ENCODE results near the gene OR6K6.

OR6K6 gene, protein sequence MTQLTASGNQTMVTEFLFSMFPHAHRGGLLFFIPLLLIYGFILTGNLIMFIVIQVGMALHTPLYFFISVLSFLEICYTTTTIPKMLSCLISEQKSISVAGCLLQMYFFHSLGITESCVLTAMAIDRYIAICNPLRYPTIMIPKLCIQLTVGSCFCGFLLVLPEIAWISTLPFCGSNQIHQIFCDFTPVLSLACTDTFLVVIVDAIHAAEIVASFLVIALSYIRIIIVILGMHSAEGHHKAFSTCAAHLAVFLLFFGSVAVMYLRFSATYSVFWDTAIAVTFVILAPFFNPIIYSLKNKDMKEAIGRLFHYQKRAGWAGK

DNA sequence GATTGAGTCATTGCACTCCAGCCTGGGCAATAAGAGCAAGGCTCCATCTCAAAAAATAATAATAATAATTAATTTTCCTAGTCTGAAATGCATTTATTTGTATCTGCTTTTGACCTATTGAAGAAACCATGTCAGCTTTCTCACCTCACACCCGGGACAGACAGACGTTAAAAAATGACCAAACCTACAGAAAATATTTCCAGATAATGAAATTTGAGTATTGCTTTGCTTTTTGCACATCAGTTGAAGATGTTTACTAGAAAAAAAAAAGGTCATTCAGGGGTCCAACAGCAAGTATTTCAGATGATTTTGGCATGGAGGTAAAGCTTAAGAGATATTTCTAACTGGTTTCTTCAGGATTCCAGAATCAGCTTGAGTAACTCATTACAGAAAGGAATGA lies at the start of gene OR6K6:
TSS of gene OR6K6 (plus strand) at position 301 of the 400 bp plus-strand sequence. CDS start 168 bp downstream, outside the sequence.
- in situ Hi-C loops (cut with MboI; ENCODE audit: low sequenced_read_pairs): no loop called here

DNA sequence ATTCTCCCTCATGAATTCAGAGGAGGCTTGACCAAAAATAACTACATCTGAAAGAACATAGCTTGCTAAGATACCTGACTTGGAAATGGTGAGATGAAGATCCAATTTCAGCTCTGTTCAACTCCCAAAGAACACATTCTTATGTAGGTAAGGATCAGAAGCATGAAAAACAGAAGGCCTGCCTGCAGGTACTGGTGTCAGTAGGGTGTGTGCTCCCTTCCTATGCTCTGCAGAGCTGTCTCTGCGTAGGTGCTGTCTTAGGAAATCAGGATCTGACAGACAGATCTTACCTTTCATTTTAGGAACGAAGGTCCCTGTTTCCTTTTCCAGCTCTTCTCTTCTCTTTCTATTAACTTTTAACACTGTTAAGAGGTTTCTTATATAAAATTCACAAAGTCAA lies 48.4 kb upstream of the OR6K6 start:
- in situ Hi-C loops (cut with MboI; ENCODE audit: low sequenced_read_pairs): no loop called here

DNA sequence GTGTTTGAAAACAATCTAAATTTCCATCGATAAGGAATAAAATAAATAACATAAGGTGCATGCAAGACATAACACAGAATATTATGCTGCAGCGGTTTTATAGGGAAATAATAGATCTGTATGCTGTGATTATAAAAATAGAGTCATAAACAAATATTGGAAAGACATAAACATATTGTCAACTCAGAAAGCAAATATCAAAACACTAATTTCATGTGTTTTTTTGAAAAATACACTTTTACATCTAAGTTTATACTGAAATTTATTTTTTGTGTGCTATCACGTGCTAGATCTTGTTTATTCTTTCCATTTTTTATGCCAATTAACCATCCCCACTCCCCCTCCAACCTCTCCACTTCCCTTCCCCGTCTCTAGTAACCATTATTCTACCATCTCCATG lies 43.4 kb upstream of the OR6K6 start:
- in situ Hi-C loops (cut with MboI; ENCODE audit: low sequenced_read_pairs): no loop called here

DNA sequence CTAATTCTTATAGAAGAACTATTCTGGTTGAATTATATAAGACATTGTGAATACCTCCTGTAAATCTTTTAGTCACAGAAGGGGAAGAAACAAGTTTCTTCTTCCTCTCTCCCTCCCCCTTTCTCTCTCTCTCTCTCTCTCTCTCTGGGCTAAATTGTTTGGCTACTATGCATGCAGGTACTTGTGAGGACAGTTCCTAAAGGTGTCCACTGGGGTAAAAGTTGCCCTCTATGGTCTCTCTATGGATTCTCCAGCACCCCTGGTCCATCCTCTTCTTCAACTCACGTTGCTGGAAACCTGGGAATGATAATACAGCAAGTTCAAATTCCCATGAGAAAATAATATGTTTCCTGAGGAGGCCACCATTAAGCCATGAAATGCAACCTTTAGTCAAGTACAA lies 39.8 kb upstream of the OR6K6 start:
- in situ Hi-C loops (cut with MboI; ENCODE audit: low sequenced_read_pairs): no loop called here

DNA sequence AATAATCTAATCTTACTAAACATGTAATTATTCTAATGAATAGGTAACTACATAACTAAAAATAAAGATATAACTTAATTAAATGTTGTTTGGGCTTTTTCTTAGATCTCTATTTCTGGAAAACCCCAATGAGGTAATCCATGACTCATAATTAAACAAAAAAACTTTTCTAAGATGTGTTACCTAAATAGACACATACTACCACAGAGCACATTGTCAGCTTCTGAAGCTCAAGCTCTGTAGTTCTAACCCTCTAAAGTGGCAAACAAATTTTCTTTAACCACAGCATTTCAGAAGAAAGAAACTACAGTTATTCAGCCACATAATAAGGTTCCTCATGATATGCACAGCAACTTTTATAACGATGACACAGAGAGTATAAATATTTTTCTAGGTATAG lies 38.2 kb upstream of the OR6K6 start:
- in situ Hi-C loops (cut with MboI; ENCODE audit: low sequenced_read_pairs): no loop called here

DNA sequence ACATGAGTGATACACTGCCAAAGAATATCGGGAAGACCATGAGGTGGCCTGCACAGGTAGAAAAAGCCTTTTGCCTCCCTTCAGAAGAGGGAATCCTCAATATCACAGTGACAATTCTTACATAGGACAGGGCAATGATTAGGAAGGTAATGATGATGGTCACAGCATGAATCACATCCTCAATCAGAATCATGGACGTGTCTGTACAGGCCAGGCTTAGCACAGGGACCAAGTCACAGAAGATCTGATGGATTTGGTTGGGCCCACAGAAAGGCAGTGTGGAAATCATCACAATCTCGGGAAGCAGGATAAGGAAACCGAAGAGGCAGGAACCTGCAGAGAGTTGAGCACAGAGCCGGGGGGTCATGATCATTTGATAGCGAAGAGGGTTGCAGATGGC lies 37.2 kb upstream of the OR6K6 start:
- in situ Hi-C loops (cut with MboI; ENCODE audit: low sequenced_read_pairs): no loop called here

DNA sequence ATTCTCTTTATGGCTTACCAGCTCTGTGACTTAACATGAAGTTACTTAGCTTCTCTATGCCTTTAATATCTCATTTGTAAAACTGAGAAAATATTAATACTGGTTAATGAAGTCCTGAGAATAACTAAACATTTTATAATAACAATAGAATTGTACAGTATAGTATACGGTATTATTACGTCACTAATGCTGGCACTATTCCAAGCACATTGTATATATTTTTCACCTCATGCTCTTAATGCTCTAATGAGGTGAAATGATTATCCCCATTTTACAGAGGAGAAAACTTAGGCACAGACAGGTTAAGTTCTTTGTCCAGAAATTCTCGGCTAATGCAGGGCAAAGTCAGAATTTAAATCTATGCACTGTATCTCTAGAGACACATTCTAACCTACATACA lies 34.9 kb upstream of the OR6K6 start:
- in situ Hi-C loops (cut with MboI; ENCODE audit: low sequenced_read_pairs): no loop called here

DNA sequence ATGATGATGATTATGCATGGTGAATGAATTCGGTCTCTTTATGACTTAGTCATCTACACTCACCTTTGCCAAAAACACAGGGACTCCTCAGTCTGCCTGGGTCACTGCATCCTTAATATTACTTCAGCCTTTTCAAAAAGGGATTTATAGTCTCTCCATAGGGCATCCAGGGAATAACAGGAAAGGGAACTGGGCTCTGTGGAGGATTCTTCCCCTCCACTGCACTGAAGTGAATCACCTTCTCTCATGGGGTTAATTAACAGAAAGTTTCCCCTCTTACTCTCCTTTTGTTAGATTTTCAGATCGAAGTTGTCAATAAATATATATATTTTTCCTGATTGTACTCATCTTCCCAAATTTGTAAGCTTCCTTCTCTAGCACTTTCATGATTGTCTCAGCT lies 33.9 kb upstream of the OR6K6 start, which contains the start of gene OR6K3:
TSS of gene OR6K3 (minus strand) at position 101 of the 400 bp plus-strand sequence. CDS start 2,605 bp downstream, outside the sequence.
- in situ Hi-C loops (cut with MboI; ENCODE audit: low sequenced_read_pairs): no loop called here

DNA sequence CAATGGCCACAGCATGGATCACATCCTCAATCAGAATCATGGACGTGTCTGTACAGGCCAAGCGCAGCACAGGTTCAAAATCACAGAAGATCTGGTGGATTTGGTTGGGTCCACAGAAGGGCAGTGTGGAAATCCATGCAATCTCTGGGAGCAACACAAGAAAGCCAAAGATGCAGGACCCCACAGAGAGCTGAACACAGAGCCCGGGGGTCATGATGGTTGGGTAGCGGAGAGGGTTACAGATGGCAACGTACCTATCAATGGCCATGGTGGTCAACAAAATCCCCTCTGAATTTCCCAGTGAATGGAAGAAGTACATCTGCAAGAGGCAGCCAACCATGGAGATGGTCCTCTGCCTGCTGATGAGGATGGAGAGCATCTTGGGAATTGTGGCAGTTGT lies 30.1 kb upstream of the OR6K6 start:
- in situ Hi-C loops (cut with MboI; ENCODE audit: low sequenced_read_pairs): no loop called here

DNA sequence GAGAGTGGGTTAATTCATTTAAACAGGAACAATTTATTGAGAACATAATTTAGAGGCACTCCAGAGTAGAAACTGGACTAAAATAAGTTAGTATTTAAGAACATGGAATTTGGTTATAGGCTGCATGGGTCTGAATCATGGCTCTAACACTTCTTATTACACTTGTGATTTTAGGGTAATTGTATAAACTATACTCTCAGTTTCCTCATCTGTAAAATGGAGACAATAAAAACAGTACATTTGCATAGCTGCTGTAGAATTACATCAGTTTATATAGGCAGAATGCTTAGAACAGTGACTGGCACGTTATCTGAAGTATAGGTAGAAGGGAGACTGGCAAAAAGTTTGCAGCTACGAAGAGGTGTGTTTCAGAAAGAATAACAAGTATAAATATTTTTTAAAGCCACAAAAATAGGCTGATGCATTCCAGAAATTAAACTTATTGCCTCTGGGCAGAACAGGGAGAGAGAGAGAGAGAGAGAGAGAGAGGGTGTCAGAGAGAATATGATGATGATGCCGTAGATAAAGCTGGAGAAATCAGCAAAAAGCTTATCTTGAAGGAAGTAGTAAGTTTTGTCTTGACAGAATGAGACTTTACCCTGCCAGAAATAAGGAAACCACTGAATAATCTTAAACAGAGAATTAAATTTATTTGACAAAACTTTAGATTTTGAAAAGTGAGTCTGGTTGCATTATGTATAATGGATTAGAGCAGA lies 25.9 kb upstream of the OR6K6 start:
- in situ Hi-C loops (cut with MboI; ENCODE audit: low sequenced_read_pairs): no loop called here

DNA sequence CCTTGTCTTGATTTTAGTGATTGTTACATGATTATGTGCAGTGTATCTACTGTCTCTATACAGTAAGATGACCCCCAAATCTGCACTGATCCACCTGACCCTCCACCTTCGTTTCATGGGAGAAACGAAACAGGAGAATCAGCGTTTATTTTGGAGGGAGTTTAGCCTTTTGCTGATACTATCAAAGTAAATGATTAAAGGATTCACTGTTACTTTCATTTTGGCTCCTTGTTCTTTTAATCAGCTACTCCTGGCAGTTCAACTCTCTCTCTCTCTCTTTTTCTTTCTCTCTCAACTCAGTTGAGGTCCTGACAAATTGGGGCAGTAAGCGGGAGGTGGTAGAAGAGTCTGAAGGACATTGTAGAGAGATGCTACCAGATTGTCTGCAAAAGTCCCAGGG lies 24.1 kb upstream of the OR6K6 start:
- in situ Hi-C loops (cut with MboI; ENCODE audit: low sequenced_read_pairs): no loop called here

DNA sequence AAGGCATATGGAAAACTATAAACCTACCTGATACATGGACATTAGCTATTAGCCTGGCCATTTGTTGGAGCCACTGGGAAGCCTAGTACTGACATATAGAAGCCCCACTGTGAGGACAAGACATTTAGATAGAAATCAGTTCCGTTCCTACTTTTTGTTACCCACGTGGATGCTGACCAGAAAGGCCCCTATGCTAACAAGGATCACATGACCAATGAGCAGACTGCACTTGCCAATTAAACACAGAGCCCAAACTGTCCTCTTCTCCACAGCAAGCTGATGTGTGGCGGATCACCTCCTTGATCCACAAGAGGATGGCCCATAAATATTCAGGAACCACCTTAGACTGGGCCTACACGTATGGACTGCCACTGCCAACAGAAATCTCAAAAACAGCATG lies 22.8 kb upstream of the OR6K6 start:
- in situ Hi-C loops (cut with MboI; ENCODE audit: low sequenced_read_pairs): no loop called here

DNA sequence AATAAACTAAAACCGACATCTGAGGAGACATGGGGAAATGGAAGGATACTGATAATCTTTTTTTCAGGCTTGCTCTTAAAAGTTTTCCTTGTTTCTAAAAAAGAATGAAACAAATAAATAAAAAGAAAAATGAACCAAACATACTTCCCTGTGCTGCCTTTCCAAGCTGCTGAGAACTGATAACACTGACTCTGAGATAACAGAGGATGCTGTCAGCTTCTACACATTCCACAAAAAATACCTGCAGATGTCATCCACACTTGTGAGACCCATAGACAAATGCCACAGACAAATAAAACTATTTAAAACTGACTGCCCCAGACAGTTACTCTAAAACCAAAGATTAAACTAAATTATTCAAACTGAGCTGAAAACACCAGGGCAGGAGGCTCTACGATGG lies 22.0 kb upstream of the OR6K6 start:
- in situ Hi-C loops (cut with MboI; ENCODE audit: low sequenced_read_pairs): no loop called here

DNA sequence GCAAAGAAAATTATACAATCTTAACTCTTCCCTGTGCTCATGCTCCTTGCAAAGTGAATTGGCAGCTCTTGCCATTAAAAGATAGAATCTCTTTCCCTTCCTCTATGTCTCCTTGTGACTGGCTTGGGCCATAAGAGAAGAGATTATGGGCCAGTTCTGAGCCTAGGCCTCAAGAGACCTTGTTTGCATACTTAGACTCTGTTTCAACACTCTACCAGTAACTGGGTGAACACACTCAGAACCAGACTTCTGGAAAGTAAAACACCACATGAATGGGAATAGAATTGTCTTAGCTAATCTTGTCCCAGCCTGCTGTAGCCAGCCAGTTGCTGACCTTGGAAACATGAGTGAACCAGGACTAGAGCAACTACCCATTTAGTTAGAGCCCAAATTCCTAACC lies 18.7 kb upstream of the OR6K6 start:
- in situ Hi-C loops (cut with MboI; ENCODE audit: low sequenced_read_pairs): no loop called here

DNA sequence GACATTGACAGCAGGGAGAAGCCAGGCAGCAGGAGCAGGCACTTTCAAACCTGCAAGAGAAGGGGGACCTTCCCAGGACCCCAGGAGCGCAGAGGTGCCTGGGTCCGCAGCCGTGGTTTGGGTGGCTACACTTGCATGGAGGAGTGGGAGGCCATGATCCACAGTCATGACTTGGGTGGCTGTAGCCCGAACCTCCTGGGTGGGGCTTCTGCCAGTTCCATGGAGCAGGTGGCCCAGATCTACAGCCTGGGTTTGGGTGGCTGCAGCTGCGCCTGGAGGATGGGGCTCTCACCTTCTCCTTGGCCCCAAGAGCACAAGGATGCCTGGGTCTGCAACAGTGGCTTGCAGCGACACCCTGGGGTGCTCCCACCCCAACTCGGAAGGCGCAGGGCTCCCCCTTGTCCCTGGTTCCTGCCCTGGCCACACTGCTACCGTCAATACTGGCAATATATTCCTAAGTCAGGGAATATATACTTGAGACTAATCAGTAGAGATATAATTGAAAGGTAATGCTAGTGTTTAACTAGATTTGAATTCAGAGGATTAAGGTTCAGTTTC lies 2.3 kb upstream of the OR6K6 start:
- in situ Hi-C loops (cut with MboI; ENCODE audit: low sequenced_read_pairs): no loop called here

DNA sequence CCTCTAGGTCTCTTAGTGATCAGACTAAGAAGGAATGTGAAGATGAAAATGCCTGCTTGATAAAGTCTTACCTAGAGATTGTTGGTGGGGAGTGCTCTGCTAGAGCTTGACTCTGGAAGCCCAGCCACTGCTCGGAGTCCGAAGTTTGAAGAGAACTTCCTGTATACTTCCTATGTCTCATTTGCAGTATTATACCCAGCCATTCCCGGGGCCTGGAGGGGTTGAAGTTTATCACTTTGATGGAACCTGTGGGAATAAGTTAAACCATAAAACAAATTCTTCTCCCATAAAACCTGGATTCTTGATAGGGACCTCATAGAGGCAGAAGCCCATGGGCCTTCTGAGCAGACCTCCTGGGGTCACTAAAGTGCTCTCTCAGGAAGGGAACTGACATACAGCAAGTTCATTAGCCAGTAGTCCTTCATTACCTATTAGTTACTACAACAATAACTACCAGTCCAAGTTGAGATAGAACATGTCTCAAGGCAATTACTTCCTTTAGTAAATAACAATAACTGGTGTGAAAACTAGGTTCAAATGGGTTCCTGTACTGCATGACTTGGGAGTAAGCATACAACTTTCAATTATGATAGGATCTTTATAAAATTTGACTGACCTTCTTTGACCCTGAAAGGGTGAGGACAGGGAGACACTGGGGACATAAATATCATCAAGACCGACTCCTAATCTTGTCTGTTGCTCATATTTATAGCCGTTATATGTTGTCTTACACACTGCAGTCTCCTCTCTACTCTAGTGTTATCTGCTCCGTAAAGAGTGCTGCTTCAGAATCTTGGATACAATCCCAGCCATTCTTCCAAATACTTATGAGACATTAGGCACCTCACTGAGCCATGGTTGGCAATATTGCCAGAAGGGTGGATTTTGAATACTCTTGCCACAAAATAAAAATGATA lies 17.7 kb downstream of the OR6K6 start, which contains the start of gene OR6N1:
TSS of gene OR6N1 (minus strand) at position 246 of the 917 bp plus-strand sequence. CDS start 5,513 bp downstream, outside the sequence.
- in situ Hi-C loops (cut with MboI; ENCODE audit: low sequenced_read_pairs): no loop called here

DNA sequence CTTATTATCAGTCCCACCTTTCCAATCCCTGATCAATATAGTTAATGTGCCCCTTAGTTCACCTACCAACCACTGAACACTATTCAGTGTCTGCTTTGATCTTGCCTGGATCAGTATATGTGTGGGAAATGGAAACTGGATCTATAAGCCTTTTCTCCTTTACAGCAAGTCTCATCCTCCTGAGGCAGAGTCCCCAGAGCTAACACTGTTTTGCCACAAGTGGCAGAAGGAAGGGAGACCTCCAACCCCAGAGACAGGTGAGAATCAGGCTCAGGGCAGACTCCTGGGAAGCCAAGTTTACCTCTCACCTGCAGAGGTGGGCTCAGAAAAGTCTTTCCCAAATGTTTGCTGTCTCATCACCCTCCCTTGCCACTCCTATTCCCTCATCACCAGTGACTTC lies 26.6 kb downstream of the OR6K6 start, which contains the start of gene OR6N2:
TSS of gene OR6N2 (minus strand) at position 101 of the 400 bp plus-strand sequence. CDS start 3,569 bp downstream, outside the sequence.
- in situ Hi-C loops (cut with MboI; ENCODE audit: low sequenced_read_pairs): no loop called here

DNA sequence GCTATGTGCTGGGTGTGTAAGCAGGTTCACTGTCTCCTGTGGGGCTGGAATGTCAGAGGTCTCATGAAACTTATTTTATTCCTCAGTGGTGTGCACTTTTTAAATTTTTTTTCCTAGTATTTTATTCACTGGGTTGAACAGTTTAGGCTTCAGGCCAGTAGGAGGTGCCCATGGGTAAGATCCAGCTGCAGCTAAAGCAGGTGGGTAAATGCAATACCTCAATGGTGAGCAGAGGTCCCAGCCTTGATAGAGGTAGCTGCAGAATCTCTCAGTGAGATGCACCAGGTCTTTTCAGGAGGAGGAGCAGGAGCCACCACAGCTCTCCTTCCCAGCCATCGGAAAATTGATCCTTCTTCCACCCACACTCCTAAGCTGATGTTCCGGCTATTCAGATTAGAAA lies 39.1 kb downstream of the OR6K6 start:
- in situ Hi-C loops (cut with MboI; ENCODE audit: low sequenced_read_pairs): loop anchor here (10.0 kb wide), 1 partner anchor 201 kb away; no protein-coding TSS in a partner anchor

DNA sequence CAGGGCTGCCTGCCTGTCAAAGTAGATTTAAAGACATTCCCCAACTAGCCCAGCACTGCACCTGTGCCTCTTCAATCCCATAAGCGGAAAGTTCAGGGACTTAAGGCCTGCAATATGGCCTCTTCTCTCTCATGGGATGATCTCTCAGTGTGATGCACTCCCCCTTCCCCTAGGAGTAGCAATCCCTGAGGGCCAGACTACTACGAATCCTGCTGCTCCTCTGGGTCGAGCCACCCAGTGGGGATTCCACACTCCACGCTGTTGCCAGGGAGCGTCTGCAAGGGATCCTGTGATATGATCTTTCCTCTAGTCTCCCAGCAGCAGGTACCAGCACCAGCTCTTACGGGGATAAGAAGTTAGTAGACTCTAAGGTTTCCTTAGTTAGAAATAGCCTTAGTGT lies 39.7 kb downstream of the OR6K6 start:
- in situ Hi-C loops (cut with MboI; ENCODE audit: low sequenced_read_pairs): loop anchor here (10.0 kb wide), 1 partner anchor 201 kb away; no protein-coding TSS in a partner anchor

DNA sequence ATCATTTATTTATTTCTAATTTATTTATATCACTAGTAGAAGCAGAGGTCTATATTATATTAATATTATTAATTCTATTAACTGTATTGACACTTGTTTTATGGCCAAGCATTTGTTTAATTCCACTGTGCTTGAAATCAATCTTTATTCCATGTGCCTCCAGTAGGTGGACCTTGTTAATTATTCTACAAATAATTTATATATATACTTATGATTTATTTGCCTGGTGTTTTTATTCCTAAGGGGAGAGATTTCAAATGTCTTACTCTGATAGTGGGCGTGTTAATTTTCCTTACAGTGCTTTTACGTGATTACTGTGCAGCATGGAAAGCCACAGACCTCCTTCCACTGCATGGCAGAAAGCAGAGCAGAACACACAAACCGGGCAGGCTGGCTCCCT lies 44.0 kb downstream of the OR6K6 start:
- in situ Hi-C loops (cut with MboI; ENCODE audit: low sequenced_read_pairs): loop anchor here (10.0 kb wide), 1 partner anchor 196 kb away; no protein-coding TSS in a partner anchor
